Measurements from ENCODE around the gene PARD3B. TPM values are rescaled to one million over a fixed set of nuclear protein-coding genes. Genes with fewer than 3 reads are reported as not detected.

The PARD3B gene
- total RNA-seq, 1 donor from 2014 or later: 12.3 TPM

DNA sequence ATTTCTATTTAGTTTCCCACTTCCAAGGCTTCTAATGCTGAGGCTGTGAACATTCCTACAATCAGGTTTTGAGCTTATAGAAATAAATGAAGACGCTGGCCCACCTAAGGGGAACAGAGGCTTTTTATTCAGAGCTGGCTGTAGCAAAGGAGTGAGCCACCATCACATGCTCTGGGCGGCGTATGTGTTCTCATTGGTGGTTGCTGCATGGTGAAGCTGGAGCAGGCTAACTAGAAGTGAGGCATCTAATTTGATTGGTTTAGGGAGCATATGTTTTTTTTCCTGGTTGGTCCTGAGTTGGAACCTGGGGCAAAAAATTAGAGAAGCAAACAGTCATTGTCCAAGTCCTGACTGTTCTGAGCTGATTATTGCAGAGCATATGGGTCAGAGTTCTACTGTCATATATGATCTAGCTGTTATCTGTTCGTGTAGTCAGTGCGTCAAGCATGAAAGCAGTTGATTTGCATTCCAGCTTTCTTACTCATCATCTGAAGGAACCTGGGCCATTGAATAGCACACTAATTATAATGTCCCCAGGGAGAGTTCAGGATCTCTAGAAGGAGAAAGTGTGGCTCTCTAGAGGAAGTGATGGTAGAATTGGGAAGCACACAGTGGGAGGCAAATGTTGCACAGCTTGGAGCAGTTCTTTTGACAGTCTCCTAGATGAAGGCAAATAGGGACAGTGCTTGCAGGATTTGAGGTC, 279.6 kb downstream of the PARD3B start:
- H3K36me3 ChIP-seq: no peaks in the 10 kb centered on the region
- H3K4me3 ChIP-seq: no peak overlapping the region
- no peaks in the 10 kb centered on the region for H3K4me1 ChIP-seq
- DNase-seq (ENCODE audit: extremely low spot score in 2 of 2): no peak
- H3K27ac ChIP-seq: no peak overlapping the region
- no peaks in the 10 kb centered on the region for H3K27me3 ChIP-seq
- H3K9me3 ChIP-seq: no peaks in the 10 kb centered on the region
- TF ChIP-seq POLR2AphosphoS5 (IDR thresholded peaks at IDR 0.05; ENCODE audit: insufficient read depth in 1 of 2, low read depth in 1 of 2): no peak
- TF ChIP-seq, protein P1, sequence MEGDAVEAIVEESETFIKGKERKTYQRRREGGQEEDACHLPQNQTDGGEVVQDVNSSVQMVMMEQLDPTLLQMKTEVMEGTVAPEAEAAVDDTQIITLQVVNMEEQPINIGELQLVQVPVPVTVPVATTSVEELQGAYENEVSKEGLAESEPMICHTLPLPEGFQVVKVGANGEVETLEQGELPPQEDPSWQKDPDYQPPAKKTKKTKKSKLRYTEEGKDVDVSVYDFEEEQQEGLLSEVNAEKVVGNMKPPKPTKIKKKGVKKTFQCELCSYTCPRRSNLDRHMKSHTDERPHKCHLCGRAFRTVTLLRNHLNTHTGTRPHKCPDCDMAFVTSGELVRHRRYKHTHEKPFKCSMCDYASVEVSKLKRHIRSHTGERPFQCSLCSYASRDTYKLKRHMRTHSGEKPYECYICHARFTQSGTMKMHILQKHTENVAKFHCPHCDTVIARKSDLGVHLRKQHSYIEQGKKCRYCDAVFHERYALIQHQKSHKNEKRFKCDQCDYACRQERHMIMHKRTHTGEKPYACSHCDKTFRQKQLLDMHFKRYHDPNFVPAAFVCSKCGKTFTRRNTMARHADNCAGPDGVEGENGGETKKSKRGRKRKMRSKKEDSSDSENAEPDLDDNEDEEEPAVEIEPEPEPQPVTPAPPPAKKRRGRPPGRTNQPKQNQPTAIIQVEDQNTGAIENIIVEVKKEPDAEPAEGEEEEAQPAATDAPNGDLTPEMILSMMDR (IDR thresholded peaks at IDR 0.05): no peak
- no peak for TF ChIP-seq POLR2A (IDR thresholded peaks at IDR 0.05)
- intact Hi-C loops (cut with DNase I): no loop called here

DNA sequence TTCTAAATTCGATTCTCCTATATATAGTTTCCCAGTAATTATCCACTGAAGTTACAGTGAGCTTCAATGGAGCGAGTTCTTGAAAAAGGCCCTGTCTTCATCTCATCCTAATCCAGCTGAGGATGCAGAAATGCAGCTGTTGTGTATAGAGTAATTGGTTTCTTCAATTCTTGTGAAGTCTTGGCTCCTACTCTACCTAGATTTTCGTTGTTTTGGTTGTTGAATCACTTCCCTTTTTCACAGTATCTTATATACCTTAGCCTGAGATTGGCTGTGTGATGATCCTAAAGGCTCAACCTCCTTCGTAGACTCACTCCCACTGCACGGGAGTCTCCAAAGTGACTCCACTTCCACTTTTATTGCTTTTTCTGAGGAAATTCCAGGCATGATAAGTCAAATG, 280.4 kb downstream of the PARD3B start:
- Histone ChIP-seq H3K9me3 (no peaks in the 10 kb centered on the region), H3K4me1 (no peaks in the 10 kb centered on the region), H3K36me3 (no peaks in the 10 kb centered on the region), H3K27ac (no peak overlapping the region), H3K27me3 (no peaks in the 10 kb centered on the region), H3K4me3 (no peak overlapping the region)
- no peak for TF ChIP-seq POLR2A (IDR thresholded peaks at IDR 0.05)
- TF ChIP-seq, protein P1 (IDR thresholded peaks at IDR 0.05): no peak
- TF ChIP-seq POLR2AphosphoS5 (IDR thresholded peaks at IDR 0.05; ENCODE audit: insufficient read depth in 1 of 2, low read depth in 1 of 2): no peak
- DNase-seq (ENCODE audit: extremely low spot score in 2 of 2): no peak
- intact Hi-C loops (cut with DNase I): no loop called here

DNA sequence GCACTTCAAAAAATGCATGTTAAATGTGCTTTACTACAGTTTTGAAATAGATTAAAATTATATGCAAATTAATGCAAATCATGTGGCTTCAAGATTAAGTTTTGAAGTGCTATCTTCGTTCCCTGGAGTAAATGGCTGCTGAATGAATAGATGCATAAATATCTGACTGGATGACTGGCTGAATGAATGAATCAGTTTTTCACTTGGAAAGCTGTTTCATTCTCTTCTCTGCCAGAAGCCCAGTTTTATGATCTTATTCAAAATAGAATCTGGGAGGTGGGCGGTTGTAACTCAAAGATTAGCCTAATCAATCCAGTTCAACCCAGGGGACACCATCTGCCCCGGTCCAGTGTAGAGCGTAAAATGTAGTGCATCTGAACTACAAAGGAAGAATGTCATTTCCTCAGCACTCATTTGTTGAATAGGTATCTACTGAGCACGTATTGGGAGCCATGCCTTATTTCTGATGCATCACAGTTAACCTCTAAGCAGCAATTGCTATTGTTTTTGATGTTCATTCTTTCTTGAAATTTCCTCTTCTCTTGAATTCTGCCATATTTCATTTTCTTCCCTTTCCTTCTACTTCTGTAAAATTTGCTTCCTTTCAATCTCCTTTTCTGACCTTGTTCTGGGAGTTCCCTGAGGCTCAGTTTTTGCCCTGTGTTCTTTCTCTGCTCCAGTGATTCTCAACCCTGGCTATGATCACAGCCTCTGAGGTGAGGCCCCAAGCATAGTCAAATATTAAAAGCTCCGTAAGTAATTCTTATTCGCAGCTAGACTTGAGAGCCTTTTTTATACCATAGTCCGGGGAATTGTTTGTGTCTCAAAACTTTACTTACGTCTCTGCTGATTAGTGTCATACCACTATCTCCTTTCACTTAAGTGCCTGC, 282.7 kb downstream of the PARD3B start:
- intact Hi-C loops (cut with DNase I): no loop called here
- H3K9me3 ChIP-seq: no peaks in the 10 kb centered on the region

DNA sequence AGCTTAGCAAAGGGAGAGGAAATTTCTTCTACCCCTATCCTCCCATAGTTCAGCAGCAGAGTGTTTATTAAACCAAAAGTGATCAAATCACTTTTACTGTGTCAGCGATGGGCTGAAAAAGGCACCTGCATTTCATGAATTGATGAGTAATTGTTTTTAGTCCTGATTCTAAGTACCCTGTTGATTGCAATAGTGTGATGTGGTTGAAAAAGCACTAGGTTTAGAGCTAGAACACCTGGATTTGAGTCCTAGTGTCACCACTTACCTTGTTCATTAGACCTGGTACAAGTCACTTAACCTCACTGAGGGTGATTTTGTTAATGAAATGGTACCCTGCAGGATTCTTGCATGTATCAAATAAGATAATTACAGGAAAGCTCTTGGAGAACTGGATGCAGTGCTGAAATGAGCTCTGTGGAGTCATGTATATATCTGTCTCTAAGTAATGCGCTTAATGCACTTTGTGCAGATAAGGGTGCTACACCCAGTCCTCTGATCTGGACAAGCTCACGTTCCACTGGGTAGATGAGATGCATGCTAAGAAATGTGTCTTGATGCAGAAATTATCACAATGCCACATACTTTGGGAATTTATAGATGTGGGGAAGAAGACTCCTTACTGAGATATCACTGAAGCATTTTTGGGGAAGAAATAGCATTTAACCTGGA, 289.6 kb downstream of the PARD3B start:
- intact Hi-C loops (cut with DNase I): no loop called here
- DNase-seq (ENCODE audit: extremely low spot score in 2 of 2): no peak
- Histone ChIP-seq H3K9me3 (no peaks in the 10 kb centered on the region), H3K27me3 (no peaks in the 10 kb centered on the region), H3K27ac (no peak overlapping the region), H3K36me3 (no peaks in the 10 kb centered on the region), H3K4me1 (no peaks in the 10 kb centered on the region), H3K4me3 (no peak overlapping the region)
- TF ChIP-seq POLR2A (IDR thresholded peaks at IDR 0.05) (no peak), POLR2AphosphoS5 (IDR thresholded peaks at IDR 0.05; ENCODE audit: insufficient read depth in 1 of 2, low read depth in 1 of 2) (no peak)
- TF ChIP-seq, protein P1 (IDR thresholded peaks at IDR 0.05): no peak

More for the DNA sequence above, 282.7 kb downstream of the PARD3B start:
- no peak overlapping the region for H3K4me3 ChIP-seq
- H3K27me3 ChIP-seq: no peaks in the 10 kb centered on the region
- no peaks in the 10 kb centered on the region for H3K4me1 ChIP-seq
- no peak overlapping the region for H3K27ac ChIP-seq
- DNase-seq (ENCODE audit: extremely low spot score in 2 of 2): no peak
- H3K36me3 ChIP-seq: no peaks in the 10 kb centered on the region
- TF ChIP-seq POLR2AphosphoS5 (IDR thresholded peaks at IDR 0.05; ENCODE audit: insufficient read depth in 1 of 2, low read depth in 1 of 2) (no peak), POLR2A (IDR thresholded peaks at IDR 0.05) (no peak)
- TF ChIP-seq, protein P1 (IDR thresholded peaks at IDR 0.05): no peak
